Large intestine (tissue), 3 donors: ENCODE data around the gene CFAP68. TPM values are rescaled to one million over a fixed set of nuclear protein-coding genes. Genes with fewer than 3 reads are reported as not detected.
A peak's percentile ranks its signal among the peaks of the same experiment; 100 is the strongest.

ENCODE experiments used
- DNase-seq, 2 donors: peaks; one replicate each; pipeline versions ENCODE4 v3.0.0 to v3.0.0-alpha.2; 2013
- H3K27ac ChIP-seq: one replicate; pipeline ENCODE4 v1.5.1; 2013; ENCODE audit warnings: low read length
- H3K27me3 ChIP-seq: 2 replicates; pipeline ENCODE4 v1.6.1; 2013; ENCODE audit warnings: low read length; ENCODE audit not compliant: control insufficient read depth, insufficient read depth
- H3K36me3 ChIP-seq: 2 replicates; pipeline ENCODE4 v1.6.1; 2013; ENCODE audit warnings: low read length; ENCODE audit not compliant: control insufficient read depth, insufficient read depth
- H3K4me1 ChIP-seq: one replicate; pipeline ENCODE4 v1.6.1; 2013; ENCODE audit warnings: low read length; ENCODE audit not compliant: control insufficient read depth, insufficient read depth
- H3K4me3 ChIP-seq: one replicate; pipeline ENCODE4 v1.5.1; 2013; ENCODE audit warnings: low read length
- H3K9me3 ChIP-seq: one replicate; pipeline ENCODE4 v1.6.1; 2013; ENCODE audit warnings: mild to moderate bottlenecking, low read depth, low read length, moderate library complexity; ENCODE audit not compliant: control insufficient read depth
- WGBS: methylation state at CpG from one replicate; pipeline ENCODE4 v1.1.5; 2013; ENCODE audit warnings: low lambda C conversion rate; ENCODE audit not compliant: insufficient coverage; 5-methylcytosine and 5-hydroxymethylcytosine counted together
- polyA plus RNA-seq: library from polyadenylated mRNA; unstranded; fragments of 120-200 nt; gene quantifications from one replicate; pipeline ENCODE4 v1.2.1, GENCODE V29; 2013

CFAP68 gene
- polyA plus RNA-seq, 1 donor = 41.2 TPM

DNA sequence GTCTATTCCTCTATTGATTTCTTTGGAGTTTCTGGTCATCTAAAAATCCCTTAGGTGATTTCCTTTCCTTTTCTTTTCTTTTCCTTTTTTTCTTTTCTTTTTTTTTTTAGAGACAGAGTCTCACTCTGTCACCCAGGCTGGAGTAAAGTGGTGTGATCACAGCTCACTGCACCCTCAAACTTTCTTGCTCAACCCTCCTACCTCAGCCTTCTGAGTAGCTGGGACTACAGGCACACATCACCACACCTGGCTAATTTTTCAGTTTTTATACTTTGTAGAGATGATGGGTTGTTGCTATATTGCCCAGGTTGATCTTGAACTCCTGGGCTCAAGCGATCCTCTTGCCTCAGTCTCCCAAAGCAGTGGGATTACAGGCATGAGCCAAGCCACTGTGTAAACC lies 37.4 kb downstream of the CFAP68 start:
- no peak overlapping the region for H3K4me3 ChIP-seq
- H3K27ac ChIP-seq = no peak overlapping the region
- H3K36me3 ChIP-seq = no peaks in the 10 kb centered on the region
- no peaks in the 10 kb centered on the region for H3K9me3 ChIP-seq
- DNase-seq = no peak
- no CpG with 5 or more reads among the region's 1 CpG for WGBS
- H3K4me1 ChIP-seq = peaks cover 26% of the 10 kb centered on the region
- H3K27me3 ChIP-seq = peaks cover 14% of the 10 kb centered on the region

- Histone ChIP-seq H3K36me3 (no peaks in the 10 kb centered on the region), H3K9me3 (no peaks in the 10 kb centered on the region), H3K27ac (peak overlapping the region; percentile 82), H3K27me3 (peaks cover 8% of the 10 kb centered on the region), H3K4me3 (no peak overlapping the region), H3K4me1 (peaks cover 21% of the 10 kb centered on the region)
- no peak for DNase-seq
- no CpG with 5 or more reads among the region's 2 CpGs for WGBS
These were observed 38.0 kb downstream of the CFAP68 start for GRCh38 chr11:111917312-111917711.

DNA sequence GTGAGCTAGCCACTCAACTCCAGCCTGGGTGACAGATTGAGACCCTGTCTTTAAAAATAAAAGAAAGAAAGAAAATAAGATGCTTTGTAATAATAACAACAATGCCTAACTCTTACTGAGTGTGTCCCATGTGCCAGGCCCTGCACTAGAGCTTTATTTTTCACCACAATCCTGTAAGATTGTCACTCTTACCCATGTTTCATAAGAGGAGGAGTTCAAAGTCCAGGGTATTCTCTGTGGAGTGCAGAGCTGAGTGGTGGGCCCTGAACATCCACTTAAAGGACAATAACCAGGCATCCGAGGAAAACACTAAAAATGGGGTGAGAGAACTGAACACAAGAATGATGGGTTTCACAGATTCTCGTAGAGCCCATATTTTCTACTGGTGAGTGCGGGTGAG lies 38.4 kb downstream of the CFAP68 start:
- Histone ChIP-seq H3K27ac (peak overlapping the region; percentile 82), H3K4me3 (no peak overlapping the region), H3K9me3 (no peaks in the 10 kb centered on the region), H3K27me3 (peaks cover 8% of the 10 kb centered on the region), H3K4me1 (peaks cover 20% of the 10 kb centered on the region), H3K36me3 (no peaks in the 10 kb centered on the region)
- DNase-seq = peak in 1 of 2 donors; percentile 28
- WGBS = 80% methylated on average over 1 of the region's 3 CpGs

GRCh38 chr11:111918390-111919256 lies 39.3 kb downstream of the CFAP68 start, which contains the start of gene C11orf52:
Gene C11orf52 (plus strand): TSS chr11:111918913. CDS start chr11:111918973, 60 bp downstream.
- Histone ChIP-seq H3K27me3 (peaks cover 1% of the 10 kb centered on the region), H3K4me1 (peaks cover 20% of the 10 kb centered on the region), H3K9me3 (no peaks in the 10 kb centered on the region), H3K36me3 (no peaks in the 10 kb centered on the region), H3K27ac (peak within 1 kb of the TSS; percentile 82), H3K4me3 (peak within 1 kb of the TSS; percentile 33)
- DNase-seq = peak; percentile 89 to 96
- 19% methylated on average over 3 of the region's 19 CpGs for WGBS

DNA sequence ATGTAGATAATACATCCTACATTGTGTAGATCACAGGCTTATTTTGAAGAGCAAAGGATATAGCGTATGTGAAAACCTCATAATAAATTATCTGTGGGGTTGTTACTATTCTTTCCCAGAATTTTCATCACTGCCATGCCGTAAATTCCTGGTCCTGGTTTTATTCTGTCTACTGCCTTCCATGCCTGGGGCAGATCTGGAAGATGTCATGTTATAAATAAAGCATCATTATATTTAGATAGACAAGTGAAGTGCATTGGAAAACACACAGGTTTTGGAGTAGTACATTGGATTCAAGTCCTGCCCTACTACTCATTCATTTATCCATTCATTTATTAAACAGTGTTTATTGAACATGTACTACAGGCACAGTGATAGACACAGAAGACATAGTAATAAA lies 41.6 kb downstream of the CFAP68 start:
- peaks cover 3% of the 10 kb centered on the region for H3K36me3 ChIP-seq
- H3K27ac ChIP-seq = no peak overlapping the region
- H3K4me3 ChIP-seq = no peak overlapping the region
- H3K27me3 ChIP-seq = no peaks in the 10 kb centered on the region
- no peak for DNase-seq
- WGBS = no CpG with 5 or more reads among the region's 2 CpGs
- H3K4me1 ChIP-seq = peaks cover 21% of the 10 kb centered on the region
- H3K9me3 ChIP-seq = no peaks in the 10 kb centered on the region

DNA sequence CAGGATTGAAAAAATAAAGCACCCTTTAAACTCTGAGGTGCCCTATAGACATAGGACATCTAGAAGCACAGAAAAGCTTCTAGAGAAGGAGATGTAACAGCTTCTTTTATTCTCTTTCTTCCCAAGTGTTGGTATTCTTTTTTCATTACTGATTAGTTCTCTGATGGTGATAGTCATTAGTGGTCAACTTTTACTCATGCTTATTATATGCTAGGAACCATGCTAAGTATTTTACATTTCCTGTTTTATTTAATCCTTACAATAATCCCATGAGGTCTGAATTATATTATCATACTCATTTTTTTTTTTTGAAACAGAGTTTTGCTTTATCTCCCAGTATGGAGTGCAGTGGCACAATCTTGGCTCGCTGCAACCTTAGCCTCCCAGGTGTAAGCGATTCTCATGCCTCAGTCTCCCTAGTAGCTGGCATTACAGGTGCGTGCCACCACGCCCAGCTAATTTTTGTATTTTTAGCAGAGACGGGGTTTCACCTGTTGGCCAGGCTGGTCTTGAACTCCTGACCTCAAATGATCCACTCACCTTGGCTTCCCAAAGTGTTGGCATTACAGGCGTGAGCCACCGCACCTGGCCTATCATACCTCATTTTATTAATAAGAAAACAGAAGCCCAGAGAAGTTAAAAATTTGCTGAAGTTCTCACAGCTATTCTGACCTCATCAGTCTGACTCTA lies 42.3 kb downstream of the CFAP68 start:
- Histone ChIP-seq H3K9me3 (no peaks in the 10 kb centered on the region), H3K27me3 (no peaks in the 10 kb centered on the region), H3K4me1 (peaks cover 28% of the 10 kb centered on the region), H3K4me3 (no peak overlapping the region), H3K36me3 (peaks cover 6% of the 10 kb centered on the region), H3K27ac (no peak overlapping the region)
- DNase-seq = no peak
- WGBS = no CpG with 5 or more reads among the region's 7 CpGs

DNA sequence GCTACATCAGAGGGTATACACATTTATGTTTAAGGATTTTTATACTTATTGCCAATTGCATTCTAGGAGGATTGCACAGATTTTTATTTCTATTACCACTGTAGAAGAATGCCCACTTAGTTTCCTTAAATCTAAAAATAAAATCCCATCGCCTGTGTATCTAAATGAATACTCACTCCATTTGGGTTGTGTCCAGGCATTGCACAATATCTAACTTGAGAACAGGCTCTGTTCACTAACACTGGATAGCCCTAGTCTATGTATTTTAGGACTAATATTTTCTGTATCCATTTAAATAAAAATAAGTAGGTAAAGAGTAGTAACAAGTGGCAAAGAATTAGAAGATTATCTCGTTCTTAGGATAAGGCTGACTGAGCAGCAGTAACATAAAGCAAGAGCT lies 43.5 kb downstream of the CFAP68 start:
- no CpG with 5 or more reads among the region's 2 CpGs for WGBS

GRCh38 chr11:111923351-111923788 lies 44.0 kb downstream of the CFAP68 start:
- H3K4me1 ChIP-seq = peaks cover 21% of the 10 kb centered on the region
- no peaks in the 10 kb centered on the region for H3K27me3 ChIP-seq
- H3K4me3 ChIP-seq = no peak overlapping the region
- no peak overlapping the region for H3K27ac ChIP-seq
- no peak for DNase-seq
- H3K9me3 ChIP-seq = no peaks in the 10 kb centered on the region
- H3K36me3 ChIP-seq = peaks cover 6% of the 10 kb centered on the region
- no CpG with 5 or more reads among the region's 5 CpGs for WGBS

More for the DNA sequence above, 43.5 kb downstream of the CFAP68 start:
- Histone ChIP-seq H3K27ac (no peak overlapping the region), H3K36me3 (peaks cover 6% of the 10 kb centered on the region), H3K27me3 (no peaks in the 10 kb centered on the region), H3K4me1 (peaks cover 27% of the 10 kb centered on the region), H3K9me3 (no peaks in the 10 kb centered on the region), H3K4me3 (no peak overlapping the region)
- no peak for DNase-seq

DNA sequence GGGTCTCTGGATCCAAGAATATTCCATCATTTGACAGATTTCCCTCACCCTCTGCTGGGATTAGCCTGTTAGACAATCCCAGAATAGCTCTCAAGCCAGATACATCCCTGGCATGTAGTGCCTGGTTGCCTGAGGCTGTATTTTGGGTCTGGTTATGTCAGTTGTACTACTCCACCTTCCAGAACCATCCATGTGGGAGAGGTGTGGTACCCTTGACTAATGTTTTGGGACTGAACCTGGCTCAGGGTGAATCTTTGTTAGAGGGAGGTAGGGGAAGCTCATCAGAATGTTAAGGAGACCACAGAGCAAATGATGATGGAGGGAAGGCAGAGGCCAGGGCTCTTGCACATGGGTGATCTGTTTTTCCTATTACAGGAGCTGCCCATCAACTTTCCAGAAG lies 44.6 kb downstream of the CFAP68 start:
- H3K4me1 ChIP-seq = peaks cover 18% of the 10 kb centered on the region
- no peaks in the 10 kb centered on the region for H3K27me3 ChIP-seq
- H3K27ac ChIP-seq = no peak overlapping the region
- DNase-seq = no peak
- peaks cover 6% of the 10 kb centered on the region for H3K36me3 ChIP-seq
- no peak overlapping the region for H3K4me3 ChIP-seq
- H3K9me3 ChIP-seq = no peaks in the 10 kb centered on the region

DNA sequence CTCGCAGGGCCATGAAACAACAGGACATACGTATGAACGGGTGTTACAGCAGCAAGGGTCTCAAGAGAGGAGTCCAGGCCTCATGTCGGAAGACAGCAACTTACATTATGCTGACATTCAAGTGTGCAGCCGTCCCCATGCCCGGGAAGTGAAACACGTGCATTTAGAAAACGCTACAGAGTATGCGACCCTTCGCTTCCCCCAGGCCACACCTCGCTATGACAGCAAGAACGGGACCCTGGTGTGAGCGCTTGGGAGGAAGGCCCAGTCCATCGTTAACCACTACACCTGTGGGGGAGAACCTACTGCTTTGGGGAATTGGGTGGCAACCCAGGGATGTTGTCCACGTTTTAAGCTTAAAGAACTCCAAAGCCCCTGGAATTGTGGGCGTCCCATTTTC lies 46.6 kb downstream of the CFAP68 start:
- H3K4me1 ChIP-seq = peaks cover 13% of the 10 kb centered on the region
- peak overlapping the region; percentile 91 for H3K27ac ChIP-seq
- no peaks in the 10 kb centered on the region for H3K9me3 ChIP-seq
- no peak for DNase-seq
- peaks cover 6% of the 10 kb centered on the region for H3K36me3 ChIP-seq
- no CpG with 5 or more reads among the region's 16 CpGs for WGBS
- no peaks in the 10 kb centered on the region for H3K27me3 ChIP-seq
- no peak overlapping the region for H3K4me3 ChIP-seq
